IgD-negative memory B cell (primary cell): ENCODE measurements around the gene VSNL1. TPM values are rescaled to one million over a fixed set of nuclear protein-coding genes. Genes with fewer than 3 reads are reported as not detected.

Experiments used
- H3K27ac Mint-ChIP-seq, 3 donors: one replicate each; pipeline ENCODE4 v1.8.0; 2020 to 2022; ENCODE audit warnings: mild to moderate bottlenecking in 3 of 3, mixed read lengths in 3 of 3, moderate library complexity in 1 of 3
- H3K27me3 Mint-ChIP-seq: one replicate; pipeline ENCODE4 v1.8.0; 2021; ENCODE audit warnings: mixed read lengths
- H3K36me3 Mint-ChIP-seq: one replicate; pipeline ENCODE4 v1.8.0; 2020; ENCODE audit warnings: mild to moderate bottlenecking, mixed read lengths
- H3K4me1 Mint-ChIP-seq, 3 donors: one replicate each; pipeline ENCODE4 v1.8.0; 2020 to 2022; ENCODE audit warnings: mixed read lengths in 3 of 3, mild to moderate bottlenecking in 1 of 3
- H3K4me3 Mint-ChIP-seq, 4 donors: one replicate each; pipeline ENCODE4 v1.8.0; 2020 to 2022; ENCODE audit warnings: mild to moderate bottlenecking in 4 of 4, mixed read lengths in 4 of 4, moderate library complexity in 3 of 4
- H3K9me3 Mint-ChIP-seq, 3 donors: one replicate each; pipeline ENCODE4 v1.8.0; 2020 to 2021; ENCODE audit warnings: mixed read lengths in 3 of 3, mild to moderate bottlenecking in 1 of 3
- polyA plus RNA-seq: library from polyadenylated mRNA; unstranded; fragments of 300-500 nt; fragmentation: Illumina TruSeq; gene quantifications from one replicate; pipeline ENCODE4 v1.2.3, GENCODE V29; 2021

VSNL1 gene
- polyA plus RNA-seq, 1 donor from 2014 or later: not detected

GRCh38 chr2:17625446-17625845 is 85.0 kb downstream of the VSNL1 start:
- H3K9me3 Mint-ChIP-seq: peaks cover 3 to 5% (median 4%) of the 10 kb centered on the region in 3 donors

GRCh38 chr2:17626986-17627385 is 86.5 kb downstream of the VSNL1 start:
- H3K27ac Mint-ChIP-seq: no peak overlapping the region
- no peak overlapping the region for H3K4me3 Mint-ChIP-seq
- H3K9me3 Mint-ChIP-seq: peaks cover 3 to 5% (median 4%) of the 10 kb centered on the region in 3 donors
- H3K27me3 Mint-ChIP-seq: peaks cover 8% of the 10 kb centered on the region
- peaks cover 2% of the 10 kb centered on the region for H3K36me3 Mint-ChIP-seq
- H3K4me1 Mint-ChIP-seq: no peaks in the 10 kb centered on the region

More at GRCh38 chr2:17625446-17625845, 85.0 kb downstream of the VSNL1 start:
- Mint-ChIP-seq H3K27ac (no peak overlapping the region), H3K4me1 (no peaks in the 10 kb centered on the region), H3K36me3 (peaks cover 2% of the 10 kb centered on the region), H3K27me3 (peaks cover 10% of the 10 kb centered on the region), H3K4me3 (no peak overlapping the region)

- no peak overlapping the region for H3K4me3 Mint-ChIP-seq
- H3K9me3 Mint-ChIP-seq: peaks cover 3 to 5% (median 4%) of the 10 kb centered on the region in 3 donors
- H3K36me3 Mint-ChIP-seq: peaks cover 2% of the 10 kb centered on the region
- no peaks in the 10 kb centered on the region for H3K4me1 Mint-ChIP-seq
- H3K27me3 Mint-ChIP-seq: peaks cover 7% of the 10 kb centered on the region
- no peak overlapping the region for H3K27ac Mint-ChIP-seq
Measured at GRCh38 chr2:17627434-17627833, 86.9 kb downstream of the VSNL1 start.

- Mint-ChIP-seq H3K27ac (no peak overlapping the region), H3K4me1 (no peaks in the 10 kb centered on the region), H3K4me3 (no peak overlapping the region), H3K9me3 (peaks cover 3 to 5% (median 4%) of the 10 kb centered on the region in 3 donors), H3K27me3 (peaks cover 6% of the 10 kb centered on the region), H3K36me3 (peaks cover 2% of the 10 kb centered on the region)
Measured at GRCh38 chr2:17628349-17629261, 88.1 kb downstream of the VSNL1 start.

GRCh38 chr2:17630089-17630488 is 89.6 kb downstream of the VSNL1 start:
- no peak overlapping the region for H3K27ac Mint-ChIP-seq
- H3K4me1 Mint-ChIP-seq: no peaks in the 10 kb centered on the region
- H3K9me3 Mint-ChIP-seq: peaks cover 0 to 4% (median 3%) of the 10 kb centered on the region in 3 donors
- H3K36me3 Mint-ChIP-seq: peaks cover 2% of the 10 kb centered on the region
- peaks cover 3% of the 10 kb centered on the region for H3K27me3 Mint-ChIP-seq
- no peak overlapping the region for H3K4me3 Mint-ChIP-seq

- Mint-ChIP-seq H3K27ac (no peak overlapping the region), H3K4me1 (no peaks in the 10 kb centered on the region), H3K9me3 (peaks cover 0 to 2% (median 0%) of the 10 kb centered on the region in 3 donors), H3K27me3 (peaks cover 6% of the 10 kb centered on the region), H3K36me3 (no peaks in the 10 kb centered on the region), H3K4me3 (no peak overlapping the region)
Measured at GRCh38 chr2:17634997-17635396, 94.5 kb downstream of the VSNL1 start.

- Mint-ChIP-seq H3K36me3 (no peaks in the 10 kb centered on the region), H3K4me3 (no peak overlapping the region), H3K27me3 (peaks cover 6% of the 10 kb centered on the region), H3K9me3 (no peaks in the 10 kb centered on the region), H3K4me1 (no peaks in the 10 kb centered on the region), H3K27ac (no peak overlapping the region)
Measured at GRCh38 chr2:17636257-17636656, 95.8 kb downstream of the VSNL1 start.

GRCh38 chr2:17637131-17637906 is 96.8 kb downstream of the VSNL1 start:
- H3K9me3 Mint-ChIP-seq: no peaks in the 10 kb centered on the region
- no peaks in the 10 kb centered on the region for H3K4me1 Mint-ChIP-seq
- H3K4me3 Mint-ChIP-seq: no peak overlapping the region
- H3K27me3 Mint-ChIP-seq: peaks cover 6% of the 10 kb centered on the region
- H3K27ac Mint-ChIP-seq: no peak overlapping the region
- no peaks in the 10 kb centered on the region for H3K36me3 Mint-ChIP-seq

- H3K4me1 Mint-ChIP-seq: no peaks in the 10 kb centered on the region
- H3K36me3 Mint-ChIP-seq: no peaks in the 10 kb centered on the region
- H3K9me3 Mint-ChIP-seq: no peaks in the 10 kb centered on the region
- H3K27me3 Mint-ChIP-seq: peaks cover 6% of the 10 kb centered on the region
- no peak overlapping the region for H3K4me3 Mint-ChIP-seq
- H3K27ac Mint-ChIP-seq: no peak overlapping the region
Measured at GRCh38 chr2:17638196-17638743, 97.8 kb downstream of the VSNL1 start.

GRCh38 chr2:17640406-17640805 is 99.9 kb downstream of the VSNL1 start:
- H3K4me3 Mint-ChIP-seq: no peak overlapping the region
- no peaks in the 10 kb centered on the region for H3K4me1 Mint-ChIP-seq
- no peak overlapping the region for H3K27ac Mint-ChIP-seq
- no peaks in the 10 kb centered on the region for H3K36me3 Mint-ChIP-seq
- H3K9me3 Mint-ChIP-seq: no peaks in the 10 kb centered on the region
- H3K27me3 Mint-ChIP-seq: peaks cover 3% of the 10 kb centered on the region

- Mint-ChIP-seq H3K9me3 (no peaks in the 10 kb centered on the region), H3K27me3 (no peaks in the 10 kb centered on the region), H3K4me3 (no peak overlapping the region), H3K4me1 (peaks cover 4 to 5% (median 5%) of the 10 kb centered on the region in 3 donors), H3K27ac (no peak overlapping the region), H3K36me3 (no peaks in the 10 kb centered on the region)
Measured at GRCh38 chr2:17643031-17643615, 102.6 kb downstream of the VSNL1 start.

GRCh38 chr2:17644997-17645720 is 104.7 kb downstream of the VSNL1 start:
- Mint-ChIP-seq H3K9me3 (no peaks in the 10 kb centered on the region), H3K36me3 (no peaks in the 10 kb centered on the region), H3K27me3 (no peaks in the 10 kb centered on the region), H3K4me1 (peaks cover 4 to 5% (median 5%) of the 10 kb centered on the region in 3 donors), H3K4me3 (no peak overlapping the region), H3K27ac (no peak overlapping the region)

GRCh38 chr2:17646081-17646554 is 105.6 kb downstream of the VSNL1 start:
- Mint-ChIP-seq H3K36me3 (no peaks in the 10 kb centered on the region), H3K27me3 (no peaks in the 10 kb centered on the region), H3K27ac (no peak overlapping the region), H3K4me1 (peaks cover 5 to 9% (median 6%) of the 10 kb centered on the region in 3 donors), H3K9me3 (no peaks in the 10 kb centered on the region), H3K4me3 (no peak overlapping the region)
